HL-60 (cell line): ENCODE measurements around the gene ARMH4.
A peak's percentile ranks its signal among the peaks of the same experiment; 100 is the strongest.

Experiments
- DNase-seq, 2 experiments: peaks; one replicate each; pipeline ENCODE4 v3.0.0-alpha.2; 2010 to 2020; ENCODE audit warnings: low read depth in 1 of 2, low spot score in 1 of 2
- H3K27ac ChIP-seq: fragments of 250-450 bp; sonication (Bioruptor Pico); replicated peaks from 2 replicates; pipeline ENCODE4 v1.5.1; 2020; ENCODE audit warnings: mild to moderate bottlenecking, moderate library complexity
- H3K27me3 ChIP-seq: fragments of 250-450 bp; sonication (Bioruptor Pico); 2 replicates; pipeline ENCODE4 v1.5.1; 2021; ENCODE audit warnings: mild to moderate bottlenecking, moderate library complexity; ENCODE audit not compliant: insufficient read depth, poor library complexity, severe bottlenecking
- H3K4me3 ChIP-seq: replicated peaks from 2 replicates; pipeline ENCODE4 v1.5.1; 2011; ENCODE audit warnings: mild to moderate bottlenecking, control low read depth, low read length; ENCODE audit not compliant: insufficient read depth
- CTCF ChIP-seq: IDR thresholded peaks from one replicate; pipeline ENCODE4 v1.5.1; 2011; ENCODE audit warnings: low read length, control low read depth, inconsistent platforms; ENCODE audit not compliant: insufficient read depth
- GABPA ChIP-seq: IDR thresholded peaks from 2 replicates; pipeline ENCODE4 v1.6.1; 2012; ENCODE audit warnings: low read depth
- POLR2AphosphoS5 ChIP-seq: IDR thresholded peaks from 2 replicates; pipeline ENCODE4 v1.6.1; 2012; ENCODE audit warnings: low read depth
- REST ChIP-seq: IDR thresholded peaks from 2 replicates; pipeline ENCODE4 v1.6.1; 2012; ENCODE audit warnings: low read depth; ENCODE audit not compliant: insufficient replicate concordance
- SPI1 ChIP-seq: IDR thresholded peaks from 2 replicates; pipeline ENCODE4 v1.6.1; 2012; ENCODE audit warnings: low read depth, mild to moderate bottlenecking, borderline replicate concordance

ARMH4 gene

GRCh38 chr14:58109744-58110143 is 42.3 kb downstream of the ARMH4 start:
- peak in 1 of 2 experiments; percentile 3 for DNase-seq
- Histone ChIP-seq H3K4me3 (no peak overlapping the region), H3K27ac (no peak overlapping the region), H3K27me3 (peaks cover 6% of the 10 kb centered on the region)
- TF ChIP-seq SPI1 (no peak), REST (peak; percentile 85), POLR2AphosphoS5 (no peak)

- no peak overlapping the region for H3K27ac ChIP-seq
- DNase-seq: no peak
- H3K4me3 ChIP-seq: no peak overlapping the region
- TF ChIP-seq GABPA: no peak
- no peak for TF ChIP-seq SPI1
- TF ChIP-seq REST: no peak
- TF ChIP-seq POLR2AphosphoS5: no peak
- TF ChIP-seq CTCF: no peak
- H3K27me3 ChIP-seq: peaks cover 4% of the 10 kb centered on the region
Observed at GRCh38 chr14:58108717-58109116, 43.3 kb downstream of the ARMH4 start.

GRCh38 chr14:58107947-58108552 is 44.0 kb downstream of the ARMH4 start:
- peak; percentile 65 for TF ChIP-seq CTCF
- TF ChIP-seq POLR2AphosphoS5: no peak
- H3K27me3 ChIP-seq: peaks cover 4% of the 10 kb centered on the region
- H3K4me3 ChIP-seq: no peak overlapping the region
- H3K27ac ChIP-seq: no peak overlapping the region
- DNase-seq: peak; percentile 11 to 17

- DNase-seq: no peak
- H3K4me3 ChIP-seq: no peak overlapping the region
- TF ChIP-seq REST (no peak), GABPA (no peak), CTCF (no peak), SPI1 (no peak), POLR2AphosphoS5 (no peak)
- H3K27me3 ChIP-seq: peaks cover 4% of the 10 kb centered on the region
- H3K27ac ChIP-seq: no peak overlapping the region
Observed at GRCh38 chr14:58107041-58107440, 45.0 kb downstream of the ARMH4 start.
